HFF-Myc (cell line): ENCODE results near the gene CCNJ.

Experiments
- DNase-seq: peaks from one replicate; pipeline ENCODE4 v3.0.0-alpha.2; 2011; ENCODE audit warnings: low read depth; ENCODE audit errors: extremely low read depth
- H3K4me3 ChIP-seq: replicated peaks from 2 replicates; pipeline ENCODE4 v1.5.1; 2011; ENCODE audit warnings: low read depth, mild to moderate bottlenecking, control low read depth, low read length
- TF ChIP-seq, protein P1 (sequence below): IDR thresholded peaks from 2 replicates; pipeline ENCODE4 v1.5.1; 2012; ENCODE audit warnings: mild to moderate bottlenecking, low read depth, low read length, control low read depth; ENCODE audit errors: missing control alignments

Gene CCNJ

GRCh38 chr10:96053985-96054384, 10.6 kb downstream of the CCNJ start:
- no peak overlapping the region for H3K4me3 ChIP-seq
- DNase-seq = no peak
- TF ChIP-seq, protein P1, sequence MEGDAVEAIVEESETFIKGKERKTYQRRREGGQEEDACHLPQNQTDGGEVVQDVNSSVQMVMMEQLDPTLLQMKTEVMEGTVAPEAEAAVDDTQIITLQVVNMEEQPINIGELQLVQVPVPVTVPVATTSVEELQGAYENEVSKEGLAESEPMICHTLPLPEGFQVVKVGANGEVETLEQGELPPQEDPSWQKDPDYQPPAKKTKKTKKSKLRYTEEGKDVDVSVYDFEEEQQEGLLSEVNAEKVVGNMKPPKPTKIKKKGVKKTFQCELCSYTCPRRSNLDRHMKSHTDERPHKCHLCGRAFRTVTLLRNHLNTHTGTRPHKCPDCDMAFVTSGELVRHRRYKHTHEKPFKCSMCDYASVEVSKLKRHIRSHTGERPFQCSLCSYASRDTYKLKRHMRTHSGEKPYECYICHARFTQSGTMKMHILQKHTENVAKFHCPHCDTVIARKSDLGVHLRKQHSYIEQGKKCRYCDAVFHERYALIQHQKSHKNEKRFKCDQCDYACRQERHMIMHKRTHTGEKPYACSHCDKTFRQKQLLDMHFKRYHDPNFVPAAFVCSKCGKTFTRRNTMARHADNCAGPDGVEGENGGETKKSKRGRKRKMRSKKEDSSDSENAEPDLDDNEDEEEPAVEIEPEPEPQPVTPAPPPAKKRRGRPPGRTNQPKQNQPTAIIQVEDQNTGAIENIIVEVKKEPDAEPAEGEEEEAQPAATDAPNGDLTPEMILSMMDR = no peak

GRCh38 chr10:96056787-96057186, 13.4 kb downstream of the CCNJ start:
- TF ChIP-seq, protein P1 = no peak
- no peak overlapping the region for H3K4me3 ChIP-seq
- no peak for DNase-seq

DNA sequence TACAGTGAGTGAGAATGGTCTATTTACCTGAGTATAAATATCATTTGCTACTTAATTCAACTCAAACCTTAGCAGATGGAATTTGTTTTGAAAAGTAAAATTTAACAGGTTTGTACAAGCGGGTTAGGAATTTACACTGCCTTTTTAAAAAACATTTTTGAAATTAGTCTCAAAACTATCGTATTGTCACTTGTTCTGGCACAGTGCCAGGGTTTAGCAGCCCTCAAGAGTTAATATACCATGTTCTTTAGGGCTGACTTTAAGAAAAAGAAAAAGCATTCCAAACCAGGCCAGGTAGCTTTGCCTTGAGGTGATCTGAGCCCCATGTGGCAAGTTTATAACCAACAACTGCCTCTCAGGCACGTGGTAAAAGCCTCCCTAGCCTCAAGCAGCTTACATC, 17.8 kb downstream of the CCNJ start:
- DNase-seq = no peak
- H3K4me3 ChIP-seq = no peak overlapping the region
- TF ChIP-seq, protein P1 = no peak

- TF ChIP-seq, protein P1 = no peak
- H3K4me3 ChIP-seq = no peak overlapping the region
- DNase-seq = no peak
Measured at GRCh38 chr10:96072674-96073073, 29.3 kb downstream of the CCNJ start.

DNA sequence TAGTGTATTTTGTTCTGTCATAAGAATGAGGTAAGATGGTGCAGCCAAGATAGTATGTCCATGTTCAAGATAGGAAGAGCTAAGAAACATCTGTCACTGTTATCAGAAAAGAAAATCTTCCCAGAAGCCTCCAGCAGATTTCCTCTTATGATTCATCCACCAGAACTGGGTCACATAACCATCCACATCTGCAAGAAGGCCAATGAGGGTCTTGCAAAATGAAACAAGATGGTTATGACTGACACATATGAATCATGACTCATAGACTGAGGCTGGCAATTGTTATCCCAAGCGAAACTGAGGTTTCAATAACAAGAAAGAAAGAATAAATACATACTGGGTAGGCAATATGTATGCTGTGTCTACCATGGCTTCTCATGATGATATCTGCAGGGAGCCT, 30.3 kb downstream of the CCNJ start:
- H3K4me3 ChIP-seq = no peak overlapping the region
- TF ChIP-seq, protein P1 = no peak
- peak; percentile 55 for DNase-seq

- H3K4me3 ChIP-seq = no peak overlapping the region
- DNase-seq = no peak
- TF ChIP-seq, protein P1 = no peak
Measured at GRCh38 chr10:96074776-96075175, 31.4 kb downstream of the CCNJ start.

DNA sequence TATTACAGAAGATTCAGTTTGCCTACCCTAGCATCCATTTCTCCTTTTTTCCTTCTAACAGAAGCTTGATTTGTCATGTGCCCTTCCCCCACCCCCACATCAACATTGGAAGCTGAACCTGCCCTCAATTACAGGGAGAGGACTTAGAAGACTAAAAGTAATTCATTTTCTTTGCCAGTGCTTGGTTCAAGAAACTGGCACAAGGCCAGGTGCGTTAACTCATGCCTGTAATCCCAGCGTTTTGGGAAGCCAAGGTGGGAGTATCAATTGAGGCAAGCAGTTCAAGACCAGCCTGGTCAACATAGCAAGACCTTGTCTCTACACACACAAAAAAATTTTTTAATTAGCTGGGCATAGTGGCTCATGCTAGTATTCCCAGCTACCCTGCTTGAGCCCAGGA, 32.6 kb downstream of the CCNJ start:
- no peak for DNase-seq
- TF ChIP-seq, protein P1 = no peak
- no peak overlapping the region for H3K4me3 ChIP-seq
